Activated T-cell treated with anti-CD3 and anti-CD28 coated beads, Interleukin-2, amount 50 U/mL, for 24 hours (primary cell): Measurements from ENCODE around the gene ARL11.
"Not testable (repeated sequence)": the region's sequence is repeated elsewhere in the genome, so short reads cannot be mapped to it uniquely, and the experiment has no call there.

Experiments
- DNase-seq: peaks from one replicate; pipeline ENCODE4 v3.0.0-alpha.2; 2020
- H3K27ac Mint-ChIP-seq: 2 replicates; pipeline ENCODE4 v1.8.0; 2020; ENCODE audit warnings: mild to moderate bottlenecking, mixed read lengths
- H3K27me3 Mint-ChIP-seq: 2 replicates; pipeline ENCODE4 v1.8.0; 2020; ENCODE audit warnings: mixed read lengths
- H3K36me3 Mint-ChIP-seq: 2 replicates; pipeline ENCODE4 v1.8.0; 2020; ENCODE audit warnings: low read depth, mixed read lengths
- H3K4me1 Mint-ChIP-seq: 2 replicates; pipeline ENCODE4 v1.8.0; 2020; ENCODE audit warnings: low read depth, mixed read lengths
- H3K4me3 Mint-ChIP-seq: 2 replicates; pipeline ENCODE4 v1.8.0; 2020; ENCODE audit warnings: mild to moderate bottlenecking, moderate library complexity, mixed read lengths
- H3K9me3 Mint-ChIP-seq: 2 replicates; pipeline ENCODE4 v1.8.0; 2020; ENCODE audit warnings: mixed read lengths

The ARL11 gene

GRCh38 chr13:49627831-49628652 is at the start of gene ARL11:
TSS of gene ARL11 (plus strand) at chr13:49628507. CDS start at chr13:49630448, 1,941 bp downstream.
- Mint-ChIP-seq H3K27ac (peak within 1 kb of the TSS; percentile 85), H3K27me3 (no peaks in the 10 kb centered on the region), H3K4me1 (peaks cover 16% of the 10 kb centered on the region), H3K36me3 (peaks cover 1% of the 10 kb centered on the region), H3K4me3 (peak within 1 kb of the TSS; percentile 80), H3K9me3 (no peaks in the 10 kb centered on the region)
- peak; percentile 71 for DNase-seq

GRCh38 chr13:49579501-49579900 is 48.8 kb upstream of the ARL11 start:
- Mint-ChIP-seq H3K27ac (no peak overlapping the region), H3K36me3 (peaks cover 43% of the 10 kb centered on the region), H3K4me3 (no peak overlapping the region), H3K27me3 (no peaks in the 10 kb centered on the region), H3K4me1 (peaks cover 23% of the 10 kb centered on the region), H3K9me3 (no peaks in the 10 kb centered on the region)
- no peak for DNase-seq

GRCh38 chr13:49580980-49581680 is 47.2 kb upstream of the ARL11 start:
- peaks cover 24% of the 10 kb centered on the region for H3K4me1 Mint-ChIP-seq
- no peak overlapping the region for H3K4me3 Mint-ChIP-seq
- no peaks in the 10 kb centered on the region for H3K27me3 Mint-ChIP-seq
- H3K9me3 Mint-ChIP-seq: no peaks in the 10 kb centered on the region
- H3K27ac Mint-ChIP-seq: no peak overlapping the region
- DNase-seq: no peak
- H3K36me3 Mint-ChIP-seq: peaks cover 42% of the 10 kb centered on the region

GRCh38 chr13:49584771-49585182 is 43.5 kb upstream of the ARL11 start:
- H3K27ac Mint-ChIP-seq: peak overlapping the region; percentile 86
- peaks cover 23% of the 10 kb centered on the region for H3K36me3 Mint-ChIP-seq
- no peaks in the 10 kb centered on the region for H3K27me3 Mint-ChIP-seq
- H3K9me3 Mint-ChIP-seq: no peaks in the 10 kb centered on the region
- H3K4me3 Mint-ChIP-seq: peak overlapping the region; percentile 87
- DNase-seq: no peak
- peaks cover 26% of the 10 kb centered on the region for H3K4me1 Mint-ChIP-seq

GRCh38 chr13:49585220-49586157 is 42.8 kb upstream of the ARL11 start, which contains the start of gene RCBTB1:
TSS of gene RCBTB1 (minus strand) at chr13:49585558. CDS start at chr13:49567279, 18,279 bp downstream.
- H3K4me3 Mint-ChIP-seq: peak within 1 kb of the TSS; percentile 87
- peaks cover 26% of the 10 kb centered on the region for H3K4me1 Mint-ChIP-seq

GRCh38 chr13:49586717-49587116 is 41.6 kb upstream of the ARL11 start:
- Mint-ChIP-seq H3K27ac (no peak overlapping the region), H3K4me1 (peaks cover 22% of the 10 kb centered on the region), H3K27me3 (no peaks in the 10 kb centered on the region), H3K9me3 (no peaks in the 10 kb centered on the region), H3K4me3 (peak overlapping the region; percentile 87), H3K36me3 (peaks cover 6% of the 10 kb centered on the region)
- DNase-seq: no peak

More at GRCh38 chr13:49585220-49586157, 42.8 kb upstream of the ARL11 start, which contains the start of gene RCBTB1:
- Mint-ChIP-seq H3K9me3 (no peaks in the 10 kb centered on the region), H3K27ac (peak within 1 kb of the TSS; percentile 88), H3K27me3 (no peaks in the 10 kb centered on the region), H3K36me3 (peaks cover 16% of the 10 kb centered on the region)
- DNase-seq: peak; percentile 84

- Mint-ChIP-seq H3K4me1 (peaks cover 20% of the 10 kb centered on the region), H3K27me3 (no peaks in the 10 kb centered on the region), H3K4me3 (no peak overlapping the region), H3K27ac (no peak overlapping the region), H3K36me3 (peaks cover 4% of the 10 kb centered on the region), H3K9me3 (no peaks in the 10 kb centered on the region)
- no peak for DNase-seq
Observed at GRCh38 chr13:49587311-49587847, 40.9 kb upstream of the ARL11 start.

- H3K27ac Mint-ChIP-seq, H3K4me1 Mint-ChIP-seq, H3K36me3 Mint-ChIP-seq, H3K4me3 Mint-ChIP-seq, H3K9me3 Mint-ChIP-seq, H3K27me3 Mint-ChIP-seq, DNase-seq: not testable (repeated sequence)
Observed at GRCh38 chr13:49590714-49591113, 37.6 kb upstream of the ARL11 start.

GRCh38 chr13:49593876-49594275 is 34.4 kb upstream of the ARL11 start:
- H3K4me1 Mint-ChIP-seq, H3K27ac Mint-ChIP-seq, DNase-seq, H3K27me3 Mint-ChIP-seq, H3K4me3 Mint-ChIP-seq, H3K36me3 Mint-ChIP-seq, H3K9me3 Mint-ChIP-seq: not testable (repeated sequence)

GRCh38 chr13:49594576-49594975 is 33.7 kb upstream of the ARL11 start:
- peaks cover 2% of the 10 kb centered on the region for H3K27me3 Mint-ChIP-seq
- H3K36me3 Mint-ChIP-seq: no peaks in the 10 kb centered on the region
- no peak overlapping the region for H3K4me3 Mint-ChIP-seq
- no peak for DNase-seq
- no peak overlapping the region for H3K27ac Mint-ChIP-seq
- H3K9me3 Mint-ChIP-seq: no peaks in the 10 kb centered on the region
- H3K4me1 Mint-ChIP-seq: no peaks in the 10 kb centered on the region

- DNase-seq: no peak
- H3K27ac Mint-ChIP-seq: no peak overlapping the region
- H3K9me3 Mint-ChIP-seq: no peaks in the 10 kb centered on the region
- peaks cover 2% of the 10 kb centered on the region for H3K27me3 Mint-ChIP-seq
- no peak overlapping the region for H3K4me3 Mint-ChIP-seq
- H3K36me3 Mint-ChIP-seq: no peaks in the 10 kb centered on the region
- no peaks in the 10 kb centered on the region for H3K4me1 Mint-ChIP-seq
Observed at GRCh38 chr13:49596221-49596620, 32.1 kb upstream of the ARL11 start.

GRCh38 chr13:49597043-49597641 is 31.2 kb upstream of the ARL11 start:
- H3K4me1 Mint-ChIP-seq: no peaks in the 10 kb centered on the region
- H3K27ac Mint-ChIP-seq: no peak overlapping the region
- no peaks in the 10 kb centered on the region for H3K9me3 Mint-ChIP-seq
- peaks cover 2% of the 10 kb centered on the region for H3K27me3 Mint-ChIP-seq
- no peak overlapping the region for H3K4me3 Mint-ChIP-seq
- no peaks in the 10 kb centered on the region for H3K36me3 Mint-ChIP-seq
- DNase-seq: no peak

- no peaks in the 10 kb centered on the region for H3K27me3 Mint-ChIP-seq
- DNase-seq: no peak
- peaks cover 2% of the 10 kb centered on the region for H3K4me1 Mint-ChIP-seq
- H3K27ac Mint-ChIP-seq: no peak overlapping the region
- H3K4me3 Mint-ChIP-seq: no peak overlapping the region
- no peaks in the 10 kb centered on the region for H3K9me3 Mint-ChIP-seq
- no peaks in the 10 kb centered on the region for H3K36me3 Mint-ChIP-seq
Observed at GRCh38 chr13:49602005-49602404, 26.3 kb upstream of the ARL11 start.

- H3K36me3 Mint-ChIP-seq, H3K27me3 Mint-ChIP-seq, H3K4me3 Mint-ChIP-seq, H3K27ac Mint-ChIP-seq, H3K4me1 Mint-ChIP-seq, H3K9me3 Mint-ChIP-seq, DNase-seq: not testable (repeated sequence)
Observed at GRCh38 chr13:49602615-49603014, 25.7 kb upstream of the ARL11 start.
